GM12878 (cell line): ENCODE results near the gene EXD3. TPM values are rescaled to one million over a fixed set of nuclear protein-coding genes. Genes with fewer than 3 reads are reported as not detected.

Experiments used
- BHLHE40 ChIP-seq, 2 experiments: fragments of 450-650 bp in 1 of 2; IDR thresholded peaks; 2 replicates each; pipeline ENCODE4 v1.6.1; 2011 to 2017; ENCODE audit warnings: low read depth in 2 of 2, borderline replicate concordance in 1 of 2, improper control_type of control experiment in 1 of 2, low read length in 1 of 2, mild to moderate bottlenecking in 1 of 2
- GATAD2B ChIP-seq: fragments of 450-650 bp; conservative IDR thresholded peaks from 2 replicates; pipeline ENCODE4 v1.6.1; 2017; ENCODE audit warnings: low read depth, mild to moderate bottlenecking, moderate library complexity
- IKZF1 ChIP-seq: fragments of 450-650 bp; conservative IDR thresholded peaks from 2 replicates; pipeline ENCODE4 v1.6.1; 2017; ENCODE audit warnings: antibody characterized with exemption, mild to moderate bottlenecking
- IRF4 ChIP-seq: IDR thresholded peaks from 2 replicates; pipeline ENCODE4 v1.6.1; 2011; ENCODE audit warnings: low read depth, low read length
- MAX ChIP-seq: IDR thresholded peaks from 2 replicates; pipeline ENCODE4 v1.6.1; 2012; ENCODE audit warnings: low read depth, low read length, improper control_type of control experiment
- MEF2A ChIP-seq: IDR thresholded peaks from 2 replicates; pipeline ENCODE4 v1.6.1; 2011; ENCODE audit warnings: low read depth, mild to moderate bottlenecking, low read length, moderate library complexity; ENCODE audit not compliant: insufficient read depth
- MYC ChIP-seq: IDR thresholded peaks from 2 replicates; pipeline ENCODE4 v1.6.1; 2011; ENCODE audit warnings: mild to moderate bottlenecking, low read length, moderate library complexity, inconsistent platforms; ENCODE audit not compliant: insufficient read depth, insufficient replicate concordance, insufficient read length, severe bottlenecking
- NFIC ChIP-seq: IDR thresholded peaks from 2 replicates; pipeline ENCODE4 v1.6.1; 2012; ENCODE audit warnings: low read depth, mild to moderate bottlenecking, inconsistent platforms, low read length, moderate library complexity
- POU2F2 ChIP-seq: IDR thresholded peaks from 3 replicates; pipeline ENCODE4 v1.6.1; 2011; ENCODE audit warnings: low read depth, mild to moderate bottlenecking, low read length, borderline replicate concordance
- RAD51 ChIP-seq: fragments of 450-650 bp; IDR thresholded peaks from 2 replicates; pipeline ENCODE4 v1.6.1; 2016; ENCODE audit warnings: moderate library complexity, mild to moderate bottlenecking, inconsistent platforms
- RB1 ChIP-seq: fragments of 450-650 bp; formaldehyde crosslinking; IDR thresholded peaks from 2 replicates; pipeline ENCODE4 v1.6.1; 2017; ENCODE audit warnings: mild to moderate bottlenecking, borderline replicate concordance
- RUNX3 ChIP-seq: IDR thresholded peaks from 2 replicates; pipeline ENCODE4 v1.6.1; 2012; ENCODE audit warnings: low read length, inconsistent platforms
- SUZ12 ChIP-seq: fragments of 200-600 bp; sonication (generic); IDR thresholded peaks from one replicate; pipeline ENCODE4 v1.6.1; 2018; ENCODE audit warnings: antibody characterized with exemption, mild to moderate bottlenecking; ENCODE audit not compliant: unreplicated experiment
- USF1 ChIP-seq: IDR thresholded peaks from 2 replicates; pipeline ENCODE4 v1.6.1; 2011; ENCODE audit warnings: borderline replicate concordance, low read depth, mild to moderate bottlenecking, moderate library complexity, mixed read lengths, low read length; ENCODE audit not compliant: insufficient read depth; ENCODE audit errors: extremely low read length
- ZZZ3 ChIP-seq: IDR thresholded peaks from 2 replicates; pipeline ENCODE4 v1.6.1; 2011; ENCODE audit warnings: low read depth; ENCODE audit not compliant: control insufficient read depth, insufficient read length
- polyA plus RNA-seq, 11 experiments: library from polyadenylated mRNA; depleted of rRNA in 4 of 11; unstranded in 6 of 11; stranded (reverse) in 5 of 11; fragments of >200 nt; fragmentation: Nextera tagmentation in 4 of 11; fragmentation: Illumina TruSeq in 1 of 11; extraction: Ambion mirVana in 4 of 11; extraction: Trizol in 1 of 11; gene quantifications; 1 replicate in 1 of 11; 2 replicates in 10 of 11; pipeline versions ENCODE4 v1.2.1 to v1.2.3, GENCODE V29; 2011 to 2016; ENCODE audit warnings: inconsistent platforms in 2 of 11, missing spikeins in 2 of 11, low read depth in 1 of 11
- total RNA-seq, 4 experiments: library from RNA; depleted of rRNA in 3 of 4; stranded (reverse); fragments of >200 nt in 3 of 4; fragmentation: Illumina TruSeq in 1 of 4; extraction: Trizol in 1 of 4; gene quantifications; 2 replicates each; pipeline versions ENCODE4 v1.2.1 to v1.2.3, GENCODE V29; 2013 to 2021
- TF ChIP-seq, protein P1 (sequence below), 3 experiments: IDR thresholded peaks in 2 of 3; conservative IDR thresholded peaks in 1 of 3; 2 replicates each; pipeline ENCODE4 v1.5.1; 2011; ENCODE audit warnings: low read depth in 3 of 3, low read length in 3 of 3, mild to moderate bottlenecking in 3 of 3, control low read depth in 2 of 3, moderate library complexity in 2 of 3, inconsistent platforms in 1 of 3, mixed read lengths in 1 of 3; ENCODE audit not compliant: control insufficient read depth in 2 of 3, insufficient read depth in 1 of 3; ENCODE audit errors: extremely low read depth in 1 of 3
- TF ChIP-seq, protein P2 (sequence below): fragments of 450-650 bp; IDR thresholded peaks from 2 replicates; pipeline ENCODE4 v1.6.1; 2017; ENCODE audit warnings: mild to moderate bottlenecking, moderate library complexity
- TF ChIP-seq, protein P3 (sequence below): fragments of 450-650 bp; IDR thresholded peaks from 2 replicates; pipeline ENCODE4 v1.6.1; 2016; ENCODE audit warnings: mild to moderate bottlenecking

The EXD3 gene
- total and polyA plus RNA-seq, 10 of the 15 experiments (the other 5 are each of a cell fraction or from before 2014, with no cell fraction given) = 0.21 to 7.1 (median 3.6) TPM

DNA sequence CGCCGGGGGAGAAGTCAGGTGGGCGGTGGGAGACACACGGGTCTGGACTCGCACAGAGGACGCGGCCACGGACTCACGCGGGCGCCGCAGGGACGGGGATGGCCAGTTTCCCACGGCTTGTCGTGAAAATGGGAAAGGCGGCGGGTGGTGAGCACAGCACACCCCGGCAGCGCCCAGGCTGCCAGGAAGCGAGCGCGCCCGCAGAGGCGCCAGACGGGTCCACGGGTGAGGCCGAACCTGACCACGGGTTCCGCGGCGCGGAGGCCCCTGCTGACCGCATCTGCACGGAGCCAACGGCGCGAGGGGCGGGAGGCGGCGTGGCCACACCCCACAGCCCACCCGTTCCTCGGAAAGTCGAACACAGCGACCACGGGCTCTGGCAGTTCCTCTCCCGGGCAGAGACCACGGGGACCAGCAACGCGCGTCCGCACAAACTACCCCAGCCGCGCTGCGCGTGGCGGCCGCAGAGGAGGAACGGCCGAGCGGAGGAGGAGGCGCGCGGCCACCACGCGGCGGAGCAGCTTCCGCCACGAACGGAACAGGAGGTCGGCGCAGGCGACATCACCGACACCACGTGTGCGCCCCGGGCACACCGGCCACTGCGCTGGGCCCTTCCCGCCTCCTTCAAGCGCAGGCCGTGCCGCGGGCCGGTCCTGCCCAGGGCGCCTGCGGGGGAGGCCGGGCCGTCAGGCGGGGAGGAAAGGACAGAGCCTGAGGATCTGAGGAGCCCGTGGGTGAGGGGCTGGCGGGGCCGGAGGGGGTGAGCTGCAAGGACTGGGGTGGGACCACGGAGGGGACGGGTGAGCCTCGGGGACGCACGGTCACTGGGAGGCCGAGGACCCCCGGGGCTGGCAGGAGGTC lies 5.6 kb downstream of the EXD3 start (continued):
- no peak for TF ChIP-seq RAD51
- no peak for TF ChIP-seq SUZ12
- no peak for TF ChIP-seq MEF2A
- peak; percentile 67; the same call in 1 of the 2 replicates for TF ChIP-seq GATAD2B
- peak in 1 of 2 experiments; percentile 64; a peak in 1 of 4 replicates for TF ChIP-seq BHLHE40 (IDR thresholded peaks at IDR 0.05; ENCODE audit: borderline replicate concordance in 1 of 2, low read depth in 2 of 2, low read length in 1 of 2)
- 0 out of 2 replicates have a peak, but pooled peaks have one; percentile 31 for TF ChIP-seq RB1
- no peak; the same call in 1 of the 2 replicates for TF ChIP-seq IKZF1
- TF ChIP-seq USF1 = peak; percentile 63
- peak; percentile 74 for TF ChIP-seq MYC
- peak; percentile 85 for TF ChIP-seq MAX
- TF ChIP-seq, protein P1, sequence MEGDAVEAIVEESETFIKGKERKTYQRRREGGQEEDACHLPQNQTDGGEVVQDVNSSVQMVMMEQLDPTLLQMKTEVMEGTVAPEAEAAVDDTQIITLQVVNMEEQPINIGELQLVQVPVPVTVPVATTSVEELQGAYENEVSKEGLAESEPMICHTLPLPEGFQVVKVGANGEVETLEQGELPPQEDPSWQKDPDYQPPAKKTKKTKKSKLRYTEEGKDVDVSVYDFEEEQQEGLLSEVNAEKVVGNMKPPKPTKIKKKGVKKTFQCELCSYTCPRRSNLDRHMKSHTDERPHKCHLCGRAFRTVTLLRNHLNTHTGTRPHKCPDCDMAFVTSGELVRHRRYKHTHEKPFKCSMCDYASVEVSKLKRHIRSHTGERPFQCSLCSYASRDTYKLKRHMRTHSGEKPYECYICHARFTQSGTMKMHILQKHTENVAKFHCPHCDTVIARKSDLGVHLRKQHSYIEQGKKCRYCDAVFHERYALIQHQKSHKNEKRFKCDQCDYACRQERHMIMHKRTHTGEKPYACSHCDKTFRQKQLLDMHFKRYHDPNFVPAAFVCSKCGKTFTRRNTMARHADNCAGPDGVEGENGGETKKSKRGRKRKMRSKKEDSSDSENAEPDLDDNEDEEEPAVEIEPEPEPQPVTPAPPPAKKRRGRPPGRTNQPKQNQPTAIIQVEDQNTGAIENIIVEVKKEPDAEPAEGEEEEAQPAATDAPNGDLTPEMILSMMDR (IDR thresholded peaks at IDR 0.05 in 2 of 3, conservative IDR thresholded peaks at IDR 0.05 in 1 of 3; ENCODE audit: control insufficient read depth in 2 of 3, extremely low read depth in 1 of 3, insufficient read depth in 1 of 3, low read depth in 3 of 3, low read length in 3 of 3) = 0 out of 6 replicates have a peak, but pooled peaks of 1 of the 3 experiments have one; percentile 3
- peak; percentile 25; the same call in 1 of the 2 replicates for TF ChIP-seq RUNX3
- TF ChIP-seq POU2F2 = no peak
- no peak for TF ChIP-seq NFIC
- no peak for TF ChIP-seq IRF4
- TF ChIP-seq, protein P2, sequence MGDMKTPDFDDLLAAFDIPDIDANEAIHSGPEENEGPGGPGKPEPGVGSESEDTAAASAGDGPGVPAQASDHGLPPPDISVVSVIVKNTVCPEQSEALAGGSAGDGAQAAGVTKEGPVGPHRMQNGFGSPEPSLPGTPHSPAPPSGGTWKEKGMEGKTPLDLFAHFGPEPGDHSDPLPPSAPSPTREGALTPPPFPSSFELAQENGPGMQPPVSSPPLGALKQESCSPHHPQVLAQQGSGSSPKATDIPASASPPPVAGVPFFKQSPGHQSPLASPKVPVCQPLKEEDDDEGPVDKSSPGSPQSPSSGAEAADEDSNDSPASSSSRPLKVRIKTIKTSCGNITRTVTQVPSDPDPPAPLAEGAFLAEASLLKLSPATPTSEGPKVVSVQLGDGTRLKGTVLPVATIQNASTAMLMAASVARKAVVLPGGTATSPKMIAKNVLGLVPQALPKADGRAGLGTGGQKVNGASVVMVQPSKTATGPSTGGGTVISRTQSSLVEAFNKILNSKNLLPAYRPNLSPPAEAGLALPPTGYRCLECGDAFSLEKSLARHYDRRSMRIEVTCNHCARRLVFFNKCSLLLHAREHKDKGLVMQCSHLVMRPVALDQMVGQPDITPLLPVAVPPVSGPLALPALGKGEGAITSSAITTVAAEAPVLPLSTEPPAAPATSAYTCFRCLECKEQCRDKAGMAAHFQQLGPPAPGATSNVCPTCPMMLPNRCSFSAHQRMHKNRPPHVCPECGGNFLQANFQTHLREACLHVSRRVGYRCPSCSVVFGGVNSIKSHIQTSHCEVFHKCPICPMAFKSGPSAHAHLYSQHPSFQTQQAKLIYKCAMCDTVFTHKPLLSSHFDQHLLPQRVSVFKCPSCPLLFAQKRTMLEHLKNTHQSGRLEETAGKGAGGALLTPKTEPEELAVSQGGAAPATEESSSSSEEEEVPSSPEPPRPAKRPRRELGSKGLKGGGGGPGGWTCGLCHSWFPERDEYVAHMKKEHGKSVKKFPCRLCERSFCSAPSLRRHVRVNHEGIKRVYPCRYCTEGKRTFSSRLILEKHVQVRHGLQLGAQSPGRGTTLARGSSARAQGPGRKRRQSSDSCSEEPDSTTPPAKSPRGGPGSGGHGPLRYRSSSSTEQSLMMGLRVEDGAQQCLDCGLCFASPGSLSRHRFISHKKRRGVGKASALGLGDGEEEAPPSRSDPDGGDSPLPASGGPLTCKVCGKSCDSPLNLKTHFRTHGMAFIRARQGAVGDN = peak; percentile 89
- TF ChIP-seq ZZZ3 = no peak
- TF ChIP-seq, protein P3, sequence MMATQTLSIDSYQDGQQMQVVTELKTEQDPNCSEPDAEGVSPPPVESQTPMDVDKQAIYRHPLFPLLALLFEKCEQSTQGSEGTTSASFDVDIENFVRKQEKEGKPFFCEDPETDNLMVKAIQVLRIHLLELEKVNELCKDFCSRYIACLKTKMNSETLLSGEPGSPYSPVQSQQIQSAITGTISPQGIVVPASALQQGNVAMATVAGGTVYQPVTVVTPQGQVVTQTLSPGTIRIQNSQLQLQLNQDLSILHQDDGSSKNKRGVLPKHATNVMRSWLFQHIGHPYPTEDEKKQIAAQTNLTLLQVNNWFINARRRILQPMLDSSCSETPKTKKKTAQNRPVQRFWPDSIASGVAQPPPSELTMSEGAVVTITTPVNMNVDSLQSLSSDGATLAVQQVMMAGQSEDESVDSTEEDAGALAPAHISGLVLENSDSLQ = no peak
